NB4 (cell line): ENCODE measurements around the gene PVALEF.

Experiments used
- POLR2A ChIP-seq: IDR thresholded peaks from 2 replicates; pipeline ENCODE4 v1.6.1; 2011; ENCODE audit warnings: mild to moderate bottlenecking; ENCODE audit not compliant: insufficient read length; ENCODE audit errors: extremely low read depth
- TF ChIP-seq, protein P1 (sequence below): IDR thresholded peaks from one replicate; pipeline ENCODE4 v1.5.1; 2012; ENCODE audit warnings: low read depth, low read length

DNA sequence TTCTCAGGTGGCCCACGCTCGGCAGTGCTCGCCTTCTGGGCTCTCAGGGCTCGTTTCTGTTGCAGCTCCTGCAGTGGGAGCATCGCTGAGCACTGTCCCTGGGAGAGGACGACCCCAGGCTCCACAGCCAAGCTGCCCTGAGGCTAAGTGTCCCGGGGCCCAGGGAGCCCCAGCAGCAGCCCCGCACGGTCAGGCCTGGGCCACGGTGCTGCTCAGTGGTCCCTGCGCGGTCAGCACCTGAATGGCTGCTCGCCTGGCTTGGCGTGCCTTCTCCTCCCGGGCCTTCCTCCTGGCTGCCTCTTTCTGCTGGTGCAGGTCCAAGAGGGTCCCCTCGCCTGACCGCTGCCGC, 34.1 kb downstream of the PVALEF start:
- no peak for TF ChIP-seq POLR2A
- TF ChIP-seq, protein P1, sequence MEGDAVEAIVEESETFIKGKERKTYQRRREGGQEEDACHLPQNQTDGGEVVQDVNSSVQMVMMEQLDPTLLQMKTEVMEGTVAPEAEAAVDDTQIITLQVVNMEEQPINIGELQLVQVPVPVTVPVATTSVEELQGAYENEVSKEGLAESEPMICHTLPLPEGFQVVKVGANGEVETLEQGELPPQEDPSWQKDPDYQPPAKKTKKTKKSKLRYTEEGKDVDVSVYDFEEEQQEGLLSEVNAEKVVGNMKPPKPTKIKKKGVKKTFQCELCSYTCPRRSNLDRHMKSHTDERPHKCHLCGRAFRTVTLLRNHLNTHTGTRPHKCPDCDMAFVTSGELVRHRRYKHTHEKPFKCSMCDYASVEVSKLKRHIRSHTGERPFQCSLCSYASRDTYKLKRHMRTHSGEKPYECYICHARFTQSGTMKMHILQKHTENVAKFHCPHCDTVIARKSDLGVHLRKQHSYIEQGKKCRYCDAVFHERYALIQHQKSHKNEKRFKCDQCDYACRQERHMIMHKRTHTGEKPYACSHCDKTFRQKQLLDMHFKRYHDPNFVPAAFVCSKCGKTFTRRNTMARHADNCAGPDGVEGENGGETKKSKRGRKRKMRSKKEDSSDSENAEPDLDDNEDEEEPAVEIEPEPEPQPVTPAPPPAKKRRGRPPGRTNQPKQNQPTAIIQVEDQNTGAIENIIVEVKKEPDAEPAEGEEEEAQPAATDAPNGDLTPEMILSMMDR, result no peak
